GM21526 (cell line): ENCODE data around the gene TBC1D4.
"Not testable (repeated sequence)": the region's sequence is repeated elsewhere in the genome, so short reads cannot be mapped to it uniquely, and the experiment has no call there.

ENCODE experiments used
- ATAC-seq: cut with Tn5 transposase; IDR thresholded peaks from one replicate; pipeline ENCODE4 v1.9.1; 2021; ENCODE audit warnings: moderate library complexity; ENCODE audit not compliant: unreplicated experiment, low FRiP score

The TBC1D4 gene

GRCh38 chr13:75299246-75299645 lies 182.7 kb downstream of the TBC1D4 start:
- ATAC-seq = no peak

- ATAC-seq = no peak
Observed at GRCh38 chr13:75296641-75297040, 185.3 kb downstream of the TBC1D4 start.

GRCh38 chr13:75295201-75295600 lies 186.8 kb downstream of the TBC1D4 start:
- no peak for ATAC-seq

- ATAC-seq = no peak
Observed at GRCh38 chr13:75294110-75294509, 187.9 kb downstream of the TBC1D4 start.

GRCh38 chr13:75285310-75285709 lies 196.7 kb downstream of the TBC1D4 start:
- ATAC-seq = peak; percentile 75

- no peak for ATAC-seq
Observed at GRCh38 chr13:75279834-75280369, 202.1 kb downstream of the TBC1D4 start.

- ATAC-seq = not testable (repeated sequence)
Observed at GRCh38 chr13:75273695-75274094, 208.3 kb downstream of the TBC1D4 start.

GRCh38 chr13:75271846-75272245 lies 210.1 kb downstream of the TBC1D4 start:
- ATAC-seq = no peak

GRCh38 chr13:75268481-75268880 lies 213.5 kb downstream of the TBC1D4 start:
- ATAC-seq = not testable (repeated sequence)

- no peak for ATAC-seq
Observed at GRCh38 chr13:75264611-75265010, 217.4 kb downstream of the TBC1D4 start.

- no peak for ATAC-seq
Observed at GRCh38 chr13:75263741-75264407, 218.1 kb downstream of the TBC1D4 start.

- ATAC-seq = no peak
Observed at GRCh38 chr13:75258159-75258782, 223.7 kb downstream of the TBC1D4 start.

GRCh38 chr13:75256922-75257321 lies 225.0 kb downstream of the TBC1D4 start:
- no peak for ATAC-seq

- ATAC-seq = no peak
Observed at GRCh38 chr13:75255653-75256052, 226.3 kb downstream of the TBC1D4 start.

GRCh38 chr13:75255147-75255546 lies 226.8 kb downstream of the TBC1D4 start:
- no peak for ATAC-seq

GRCh38 chr13:75251188-75251587 lies 230.8 kb downstream of the TBC1D4 start:
- ATAC-seq = no peak

GRCh38 chr13:75250526-75251178 lies 231.3 kb downstream of the TBC1D4 start:
- ATAC-seq = no peak

GRCh38 chr13:75245578-75245977 lies 236.4 kb downstream of the TBC1D4 start:
- ATAC-seq = not testable (repeated sequence)

- not testable (repeated sequence) for ATAC-seq
Observed at GRCh38 chr13:75240240-75240639, 241.7 kb downstream of the TBC1D4 start.

GRCh38 chr13:75236774-75237173 lies 245.2 kb downstream of the TBC1D4 start:
- no peak for ATAC-seq
